ENCODE measurements around the gene ADCYAP1R1.

DNA sequence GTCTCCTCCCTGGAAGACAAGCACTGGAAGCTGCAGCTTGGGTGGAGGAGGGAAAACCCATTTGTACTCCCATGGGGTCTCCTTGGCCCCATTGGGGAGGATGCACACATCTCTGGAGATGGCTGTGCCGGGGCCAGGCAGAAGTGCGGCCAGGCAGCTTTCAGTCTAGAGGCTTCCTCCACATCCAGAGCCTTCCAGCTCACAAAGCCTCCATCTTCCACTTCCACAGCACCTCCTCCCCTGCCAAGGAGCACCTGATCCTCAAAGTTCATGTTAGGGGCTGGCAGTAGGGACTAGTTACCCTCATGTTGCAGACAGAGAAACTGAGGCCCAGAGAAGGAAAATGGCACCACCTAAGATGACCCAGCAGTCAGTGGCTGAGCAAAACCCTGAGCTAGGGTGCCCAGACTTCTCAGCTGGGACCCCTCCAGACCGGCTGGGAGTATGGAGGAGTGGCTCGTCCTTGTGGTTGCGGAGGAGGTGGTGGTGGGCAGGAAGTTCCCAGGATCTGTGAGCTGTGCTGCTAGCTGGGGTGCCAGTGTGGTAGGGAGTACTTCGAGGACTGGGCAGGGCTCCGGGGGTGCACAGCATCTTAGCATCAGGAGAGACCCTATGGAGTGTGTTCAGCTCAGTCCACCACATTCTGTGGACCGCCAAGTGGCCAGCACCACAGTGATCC, 44.2 kb downstream of the ADCYAP1R1 start:
- TF ChIP-seq, protein P1, sequence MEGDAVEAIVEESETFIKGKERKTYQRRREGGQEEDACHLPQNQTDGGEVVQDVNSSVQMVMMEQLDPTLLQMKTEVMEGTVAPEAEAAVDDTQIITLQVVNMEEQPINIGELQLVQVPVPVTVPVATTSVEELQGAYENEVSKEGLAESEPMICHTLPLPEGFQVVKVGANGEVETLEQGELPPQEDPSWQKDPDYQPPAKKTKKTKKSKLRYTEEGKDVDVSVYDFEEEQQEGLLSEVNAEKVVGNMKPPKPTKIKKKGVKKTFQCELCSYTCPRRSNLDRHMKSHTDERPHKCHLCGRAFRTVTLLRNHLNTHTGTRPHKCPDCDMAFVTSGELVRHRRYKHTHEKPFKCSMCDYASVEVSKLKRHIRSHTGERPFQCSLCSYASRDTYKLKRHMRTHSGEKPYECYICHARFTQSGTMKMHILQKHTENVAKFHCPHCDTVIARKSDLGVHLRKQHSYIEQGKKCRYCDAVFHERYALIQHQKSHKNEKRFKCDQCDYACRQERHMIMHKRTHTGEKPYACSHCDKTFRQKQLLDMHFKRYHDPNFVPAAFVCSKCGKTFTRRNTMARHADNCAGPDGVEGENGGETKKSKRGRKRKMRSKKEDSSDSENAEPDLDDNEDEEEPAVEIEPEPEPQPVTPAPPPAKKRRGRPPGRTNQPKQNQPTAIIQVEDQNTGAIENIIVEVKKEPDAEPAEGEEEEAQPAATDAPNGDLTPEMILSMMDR (IDR thresholded peaks at IDR 0.05) = no peak
- TF ChIP-seq EZH2 (IDR thresholded peaks at IDR 0.05; ENCODE audit: borderline replicate concordance, insufficient read depth, low read depth, low read length, poor library complexity, severe bottlenecking) = no peak
